Thoracic aorta (tissue), 2 donors: ENCODE data around the gene ANKRD23. TPM values are rescaled to one million over a fixed set of nuclear protein-coding genes. Genes with fewer than 3 reads are reported as not detected.

Source experiments
- ATAC-seq: fragments of 150-250 bp; one replicate; pipeline ENCODE4 v1.8.0; 2017; ENCODE audit warnings: low read depth; ENCODE audit not compliant: insufficient number of reproducible peaks, low FRiP score
- DNase-seq: peaks from one replicate; pipeline ENCODE4 v3.0.0-alpha.2; 2020; ENCODE audit warnings: low spot score
- H3K27ac ChIP-seq, 2 donors: fragments of 200-600 bp; sonication (generic); 1 replicate in 1 of 2; 2 replicates in 1 of 2; pipeline ENCODE4 v1.5.1; 2016; ENCODE audit warnings: mild to moderate bottlenecking in 2 of 2, moderate library complexity in 2 of 2
- H3K27me3 ChIP-seq: fragments of 200-600 bp; sonication (generic); replicated peaks from 2 replicates; pipeline ENCODE4 v1.6.0; 2016; ENCODE audit warnings: mild to moderate bottlenecking; ENCODE audit not compliant: insufficient read depth
- H3K36me3 ChIP-seq: fragments of 200-600 bp; sonication (generic); one replicate; pipeline ENCODE4 v1.5.1; 2016
- H3K4me1 ChIP-seq, 2 donors: fragments of 200-600 bp; sonication (generic); 1 replicate in 1 of 2; 2 replicates in 1 of 2; pipeline versions ENCODE4 v1.5.1 to v1.6.0; 2016; ENCODE audit warnings: low read depth in 2 of 2, mild to moderate bottlenecking in 1 of 2; ENCODE audit not compliant: control insufficient read depth in 1 of 2
- H3K4me3 ChIP-seq: fragments of 200-600 bp; sonication (generic); 2 replicates; pipeline ENCODE4 v1.5.1; 2016; ENCODE audit warnings: mild to moderate bottlenecking
- H3K9me3 ChIP-seq: fragments of 200-600 bp; sonication (generic); 2 replicates; pipeline ENCODE4 v1.5.1; 2016
- CTCF ChIP-seq: fragments of 200-600 bp; sonication (generic); IDR thresholded peaks from one replicate; pipeline ENCODE4 v1.5.1; 2019; ENCODE audit warnings: antibody characterized with exemption
- total RNA-seq, 2 donors: library from RNA; depleted of rRNA; stranded (reverse); fragments of >200 nt; gene quantifications; one replicate each; pipeline versions ENCODE4 v1.1.0 to v1.2.3, GENCODE V29; 2016

ANKRD23 gene
- total RNA-seq, 2 donors from 2014 or later, result 6.0 to 8.4 TPM

- ATAC-seq (no peak), DNase-seq (no peak)
- Histone ChIP-seq H3K27ac (no peak overlapping the region), H3K27me3 (no peaks in the 10 kb centered on the region), H3K36me3 (peaks cover 21% of the 10 kb centered on the region), H3K4me1 (no peaks in the 10 kb centered on the region), H3K4me3 (no peak overlapping the region), H3K9me3 (no peaks in the 10 kb centered on the region)
- no peak for TF ChIP-seq CTCF
Observed at GRCh38 chr2:96846825-96847224, 3.0 kb upstream of the ANKRD23 start.

GRCh38 chr2:96844405-96844808, 586 bp upstream of the ANKRD23 start:
- Histone ChIP-seq H3K4me3 (no peak overlapping the region), H3K27ac (no peak overlapping the region), H3K4me1 (peaks cover 0 to 4% of the 10 kb centered on the region in 2 donors), H3K36me3 (peaks cover 10% of the 10 kb centered on the region), H3K9me3 (no peaks in the 10 kb centered on the region), H3K27me3 (no peaks in the 10 kb centered on the region)
- TF ChIP-seq CTCF, result no peak
- DNase-seq (no peak), ATAC-seq (no peak)

- Histone ChIP-seq H3K9me3 (no peaks in the 10 kb centered on the region), H3K27me3 (no peaks in the 10 kb centered on the region), H3K4me1 (peaks cover 0 to 10% of the 10 kb centered on the region in 2 donors), H3K4me3 (no peak overlapping the region), H3K36me3 (peaks cover 9% of the 10 kb centered on the region), H3K27ac (no peak overlapping the region)
- TF ChIP-seq CTCF, result no peak
- ATAC-seq (no peak), DNase-seq (no peak)
Observed at GRCh38 chr2:96842600-96842999, 1.2 kb downstream of the ANKRD23 start.

GRCh38 chr2:96841701-96842495, 1.9 kb downstream of the ANKRD23 start:
- no peak for ATAC-seq
- Histone ChIP-seq H3K36me3 (peaks cover 10% of the 10 kb centered on the region), H3K4me1 (peaks cover 0 to 10% of the 10 kb centered on the region in 2 donors), H3K27me3 (no peaks in the 10 kb centered on the region), H3K4me3 (no peak overlapping the region), H3K27ac (no peak overlapping the region), H3K9me3 (no peaks in the 10 kb centered on the region)
- DNase-seq, result no peak
- no peak for TF ChIP-seq CTCF

- Histone ChIP-seq H3K27me3 (no peaks in the 10 kb centered on the region), H3K27ac (no peak overlapping the region), H3K4me3 (no peak overlapping the region), H3K9me3 (no peaks in the 10 kb centered on the region), H3K4me1 (peaks cover 0 to 10% of the 10 kb centered on the region in 2 donors), H3K36me3 (peaks cover 9% of the 10 kb centered on the region)
- no peak for TF ChIP-seq CTCF
- DNase-seq (no peak), ATAC-seq (no peak)
Observed at GRCh38 chr2:96839875-96840850, 3.7 kb downstream of the ANKRD23 start.
